Mucosa of stomach (tissue), 1 donor: ENCODE results near the gene PPP1R14B.
"Not testable (repeated sequence)": the region's sequence is repeated elsewhere in the genome, so short reads cannot be mapped to it uniquely, and the experiment has no call there.

Experiments used
- H3K27me3 ChIP-seq: one replicate; pipeline ENCODE4 v1.7.0; 2013; ENCODE audit warnings: mild to moderate bottlenecking, low read length; ENCODE audit not compliant: control insufficient read depth, insufficient read depth
- H3K36me3 ChIP-seq: one replicate; pipeline ENCODE4 v1.7.0; 2013; ENCODE audit warnings: low read length; ENCODE audit not compliant: control insufficient read depth, insufficient read depth
- H3K4me1 ChIP-seq: one replicate; pipeline ENCODE4 v1.7.0; 2013; ENCODE audit warnings: mild to moderate bottlenecking, low read length; ENCODE audit not compliant: control insufficient read depth, insufficient read depth
- H3K4me3 ChIP-seq: one replicate; pipeline ENCODE4 v1.7.0; 2013; ENCODE audit warnings: low read length
- H3K9ac ChIP-seq: one replicate; pipeline ENCODE4 v1.7.0; 2013; ENCODE audit warnings: mild to moderate bottlenecking, low read length, moderate library complexity
- H3K9me3 ChIP-seq: one replicate; pipeline ENCODE4 v1.7.0; 2013; ENCODE audit warnings: mild to moderate bottlenecking, low read length, moderate library complexity; ENCODE audit not compliant: control insufficient read depth
- donor health status: Pancreatic carcinoma.

The PPP1R14B gene

GRCh38 chr11:64253043-64253442, 6.3 kb upstream of the PPP1R14B start:
- no peak overlapping the region for H3K4me3 ChIP-seq
- peaks cover 29% of the 10 kb centered on the region for H3K4me1 ChIP-seq
- H3K27me3 ChIP-seq: peaks cover 5% of the 10 kb centered on the region
- H3K9ac ChIP-seq: peak overlapping the region; percentile 72
- peaks cover 16% of the 10 kb centered on the region for H3K36me3 ChIP-seq
- no peaks in the 10 kb centered on the region for H3K9me3 ChIP-seq

GRCh38 chr11:64252003-64252872, 5.5 kb upstream of the PPP1R14B start:
- Histone ChIP-seq H3K4me1 (peaks cover 34% of the 10 kb centered on the region), H3K9ac (peak overlapping the region; percentile 72), H3K36me3 (peaks cover 16% of the 10 kb centered on the region), H3K4me3 (peak overlapping the region; percentile 65), H3K27me3 (peaks cover 5% of the 10 kb centered on the region), H3K9me3 (no peaks in the 10 kb centered on the region)

- H3K9ac ChIP-seq: peak overlapping the region; percentile 72
- H3K9me3 ChIP-seq: no peaks in the 10 kb centered on the region
- H3K4me1 ChIP-seq: peaks cover 34% of the 10 kb centered on the region
- H3K36me3 ChIP-seq: peaks cover 16% of the 10 kb centered on the region
- H3K4me3 ChIP-seq: peak overlapping the region; percentile 65
- H3K27me3 ChIP-seq: peaks cover 5% of the 10 kb centered on the region
Measured at GRCh38 chr11:64251753-64252002, 4.9 kb upstream of the PPP1R14B start.

DNA sequence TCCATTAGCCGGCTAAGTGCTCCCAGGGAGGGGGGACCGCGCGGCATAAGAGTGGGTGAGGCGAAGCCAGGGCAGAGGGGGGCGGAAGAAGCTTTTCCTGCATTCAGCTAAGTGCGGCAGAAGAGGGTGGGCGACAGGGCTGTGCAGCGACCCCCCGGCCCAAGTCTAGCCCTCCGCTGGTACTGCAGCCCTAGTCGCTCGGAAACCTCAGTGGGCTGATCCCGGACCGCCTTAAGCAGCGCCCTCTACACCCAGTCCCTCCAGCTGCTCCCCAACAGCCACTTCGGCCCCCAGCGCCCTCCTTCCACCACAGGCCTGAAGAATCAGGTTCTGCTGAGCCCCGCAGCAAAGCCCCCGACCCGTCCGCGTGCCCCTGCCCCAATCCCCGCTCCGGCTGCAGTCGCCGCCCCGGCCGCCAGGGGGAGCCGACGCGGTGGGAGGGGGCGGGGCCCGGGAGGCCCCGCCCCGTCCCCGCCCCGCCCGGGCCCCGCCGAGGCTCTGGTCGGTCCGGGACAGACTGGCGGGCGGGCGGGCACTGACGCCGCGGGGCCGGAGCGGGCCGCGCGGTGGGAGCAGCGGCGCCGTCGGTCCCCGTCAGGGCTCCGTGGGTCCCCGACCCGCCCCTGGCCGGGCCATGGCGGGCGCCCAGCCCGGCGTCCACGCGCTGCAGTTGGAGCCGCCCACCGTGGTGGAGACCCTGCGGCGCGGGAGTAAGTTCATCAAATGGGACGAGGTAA, 4.4 kb upstream of the PPP1R14B start, which contains the start of gene PLCB3:
TSS of gene PLCB3 (plus strand) at position 515 of the 737 bp plus-strand sequence. CDS start at position 635, 120 bp downstream.
- Histone ChIP-seq H3K9ac (peak within 1 kb of the TSS; percentile 72), H3K4me3 (peak within 1 kb of the TSS; percentile 65), H3K4me1 (peaks cover 34% of the 10 kb centered on the region), H3K36me3 (peaks cover 14% of the 10 kb centered on the region), H3K9me3 (no peaks in the 10 kb centered on the region), H3K27me3 (peaks cover 5% of the 10 kb centered on the region)

DNA sequence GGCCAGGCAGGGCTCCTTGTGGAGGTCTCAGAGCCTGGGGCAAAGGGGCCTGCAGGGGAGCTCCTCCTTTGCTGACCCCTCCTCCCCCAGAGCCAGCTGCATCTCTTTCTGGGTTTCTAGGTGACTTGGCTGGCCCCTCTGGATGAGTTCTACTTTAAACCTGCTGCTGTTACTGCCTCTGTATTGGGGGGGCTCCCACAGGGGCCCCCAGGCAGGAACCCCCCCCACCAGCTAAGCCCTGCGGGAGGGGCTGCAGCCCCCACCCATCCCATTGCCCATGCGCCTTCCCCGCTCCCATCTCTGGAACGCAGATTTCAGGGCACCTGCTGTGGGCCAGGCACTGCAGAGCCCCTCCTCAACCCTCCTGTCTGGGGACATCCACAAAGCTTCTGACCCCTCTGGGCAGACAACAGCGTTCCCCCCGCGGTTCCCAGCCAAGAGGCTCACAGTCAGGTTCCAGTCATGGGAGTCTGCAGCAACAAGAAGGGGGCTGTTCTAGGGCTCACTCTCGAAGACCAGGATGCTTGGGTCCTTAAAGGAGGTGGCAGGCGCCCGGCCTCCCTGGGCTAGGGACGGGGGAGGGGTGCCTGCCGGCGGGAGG, 3.8 kb upstream of the PPP1R14B start:
- H3K4me1 ChIP-seq: peaks cover 40% of the 10 kb centered on the region

GRCh38 chr11:64249563-64250414, 3.0 kb upstream of the PPP1R14B start:
- Histone ChIP-seq H3K9ac (no peak overlapping the region), H3K9me3 (no peaks in the 10 kb centered on the region), H3K27me3 (peaks cover 5% of the 10 kb centered on the region), H3K4me3 (no peak overlapping the region), H3K36me3 (peaks cover 2% of the 10 kb centered on the region), H3K4me1 (peaks cover 47% of the 10 kb centered on the region)

More for the DNA sequence above, 3.8 kb upstream of the PPP1R14B start:
- Histone ChIP-seq H3K9ac (peak overlapping the region; percentile 55), H3K4me3 (peak overlapping the region; percentile 25), H3K27me3 (peaks cover 5% of the 10 kb centered on the region), H3K36me3 (peaks cover 8% of the 10 kb centered on the region), H3K9me3 (no peaks in the 10 kb centered on the region)

- Histone ChIP-seq H3K4me3 (no peak overlapping the region), H3K36me3 (no peaks in the 10 kb centered on the region), H3K9me3 (no peaks in the 10 kb centered on the region), H3K9ac (no peak overlapping the region), H3K27me3 (peaks cover 5% of the 10 kb centered on the region), H3K4me1 (peaks cover 47% of the 10 kb centered on the region)
Measured at GRCh38 chr11:64249038-64249437, 2.3 kb upstream of the PPP1R14B start.

GRCh38 chr11:64248578-64248977, 1.8 kb upstream of the PPP1R14B start:
- Histone ChIP-seq H3K9me3 (no peaks in the 10 kb centered on the region), H3K9ac (no peak overlapping the region), H3K36me3 (no peaks in the 10 kb centered on the region), H3K4me1 (peaks cover 44% of the 10 kb centered on the region), H3K4me3 (no peak overlapping the region), H3K27me3 (peaks cover 5% of the 10 kb centered on the region)

DNA sequence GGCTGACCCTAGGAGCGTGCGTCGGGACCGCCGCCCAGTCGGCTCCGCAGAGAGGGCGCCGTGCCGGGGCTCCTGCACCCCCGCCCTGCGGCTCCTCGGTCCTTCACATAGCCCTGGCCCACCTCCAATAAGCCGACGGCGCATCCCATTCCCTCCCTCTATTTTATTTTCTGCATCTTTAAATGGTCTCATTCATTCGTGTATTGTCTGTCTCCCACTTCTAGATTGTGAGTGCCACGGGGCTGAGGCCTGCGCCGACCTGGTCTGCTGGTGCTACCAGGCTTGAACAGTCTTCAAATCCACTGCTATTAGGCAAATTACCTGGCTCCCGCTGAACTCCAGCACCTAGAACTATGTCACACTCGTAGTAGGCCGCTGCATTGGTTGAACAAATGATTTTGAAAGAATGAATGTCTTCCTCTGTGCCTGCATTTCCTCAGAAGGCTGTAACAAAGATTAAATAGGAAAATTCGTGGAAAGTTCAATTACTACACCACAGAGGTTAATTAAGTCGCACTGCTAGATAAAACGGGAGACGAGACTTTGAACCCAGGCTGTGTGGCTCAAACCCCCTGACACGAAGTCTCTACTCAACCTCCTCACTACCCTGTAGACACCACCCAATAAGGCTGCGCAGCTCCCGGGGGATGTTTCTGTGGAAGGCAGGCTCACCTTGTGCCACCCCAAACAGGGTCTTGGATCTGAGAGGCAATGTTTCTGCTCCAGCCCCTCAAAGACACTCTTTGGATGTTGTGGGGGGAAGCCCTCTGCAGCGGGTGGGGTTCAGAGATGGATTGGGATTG, 1.2 kb upstream of the PPP1R14B start:
- Histone ChIP-seq H3K27me3 (peaks cover 5% of the 10 kb centered on the region), H3K9me3 (no peaks in the 10 kb centered on the region), H3K4me3 (peak overlapping the region; percentile 91), H3K4me1 (peaks cover 39% of the 10 kb centered on the region), H3K36me3 (no peaks in the 10 kb centered on the region), H3K9ac (no peak overlapping the region)

DNA sequence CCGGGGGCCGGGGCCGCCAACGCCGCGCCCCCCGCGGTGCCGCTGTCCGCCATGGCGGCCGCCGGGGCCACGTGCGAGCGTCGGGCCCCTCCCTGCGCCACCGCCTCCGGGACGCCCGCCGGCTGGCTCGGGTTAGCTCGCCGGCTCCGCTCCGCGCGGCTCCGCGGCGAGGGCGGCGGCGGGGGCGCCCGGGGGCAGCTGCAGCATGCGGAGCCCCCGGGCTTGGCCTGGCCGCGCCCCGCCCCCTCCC, 197 bp downstream of the PPP1R14B start:
- not testable (repeated sequence) for H3K27me3 ChIP-seq, H3K36me3 ChIP-seq, H3K9ac ChIP-seq, H3K4me3 ChIP-seq, H3K9me3 ChIP-seq
- H3K4me1 ChIP-seq: peaks cover 38% of the 10 kb centered on the region
